HepG2 (cell line): ENCODE results near the gene EMILIN3. TPM values are rescaled to one million over a fixed set of nuclear protein-coding genes. Genes with fewer than 3 reads are reported as not detected.

Source experiments
- ATAC-seq: fragments of 200-7000 bp; cut with Tn5 transposase; 3 replicates; pipeline ENCODE4 v1.9.1; 2020; ENCODE audit warnings: mild to moderate bottlenecking, moderate library complexity
- BruUV-seq: library from RNA; stranded (reverse); fragments of 400-500 nt; replicated peaks from 2 replicates; lab custom pipeline; 2021; lab: Mats Ljungman, UMichigan
- CTCF ChIA-PET: fragments of 300-600 bp; formaldehyde crosslinking; extraction: SDS; loops from one replicate; lab custom pipeline; 2021; ENCODE audit warnings: low total read pairs, inconsistent platforms, low intra/inter-chr PET ratio; lab: Yijun Ruan, JAX
- POLR2A ChIA-PET: fragments of 350-600 bp; sonication (Branson Sonifier 250); formaldehyde crosslinking; loops from one replicate; lab custom pipeline; 2020; ENCODE audit warnings: antibody characterized with exemption, inconsistent platforms; lab: Yijun Ruan, JAX
- DNase-seq: peaks from one replicate; pipeline ENCODE4 v3.0.0-alpha.2; 2015; ENCODE audit warnings: low spot score
- FAIRE-seq: peaks from 3 replicates; lab custom pipeline; 2011; peaks lifted over from hg19 to GRCh38; lab: Jason Lieb, UNC
- H2AFZ ChIP-seq: one replicate; pipeline ENCODE4 v1.6.1; 2011; ENCODE audit warnings: low read length, inconsistent platforms
- H3K27ac ChIP-seq: fragments of 300-600 bp; 3 replicates; pipeline ENCODE4 v1.8.0; 2011; ENCODE audit warnings: mixed run types, mild to moderate bottlenecking, mixed read lengths, low read length, inconsistent platforms; ENCODE audit not compliant: insufficient read depth; ENCODE audit errors: extremely low read length
- H3K27me3 ChIP-seq, 2 experiments: fragments of 200-600 bp in 1 of 2; 2 replicates in 1 of 2; 3 replicates in 1 of 2; pipeline versions ENCODE4 v1.6.0 to v1.8.0; 2011; ENCODE audit warnings: low read length in 2 of 2, mild to moderate bottlenecking in 2 of 2, moderate library complexity in 2 of 2, inconsistent platforms in 1 of 2; ENCODE audit not compliant: insufficient read depth in 2 of 2, control insufficient read depth in 1 of 2
- H3K36me3 ChIP-seq, 2 experiments: fragments of 200-600 bp in 1 of 2; replicated peaks in 1 of 2; 2 replicates in 1 of 2; 3 replicates in 1 of 2; pipeline versions ENCODE4 v1.5.1 to v1.8.0; 2011; ENCODE audit warnings: low read length in 2 of 2, inconsistent platforms in 1 of 2; ENCODE audit not compliant: insufficient read depth in 2 of 2, control insufficient read depth in 1 of 2
- H3K4me1 ChIP-seq: 2 replicates; pipeline ENCODE4 v1.5.1; 2012; ENCODE audit warnings: low read length, inconsistent platforms; ENCODE audit not compliant: insufficient read depth
- H3K4me2 ChIP-seq: 2 replicates; pipeline ENCODE4 v1.6.0; 2011; ENCODE audit warnings: low read depth, low read length, inconsistent platforms
- H3K4me3 ChIP-seq, 3 experiments: fragments of 200-600 bp in 1 of 3; sonication (generic), shearing (Covaris generic) in 1 of 3; replicated peaks in 1 of 3; 2 replicates each; pipeline ENCODE4 v1.5.1; 2011 to 2016; ENCODE audit warnings: low read length in 3 of 3, inconsistent platforms in 2 of 3, low read depth in 2 of 3, mild to moderate bottlenecking in 2 of 3, control low read depth in 1 of 3, mixed read lengths in 1 of 3; ENCODE audit not compliant: insufficient read depth in 1 of 3
- H3K79me2 ChIP-seq: one replicate; pipeline ENCODE4 v1.6.1; 2011; ENCODE audit warnings: low read length, inconsistent platforms; ENCODE audit not compliant: insufficient read depth
- H3K9ac ChIP-seq: 2 replicates; pipeline ENCODE4 v1.6.0; 2011; ENCODE audit warnings: mild to moderate bottlenecking, low read depth, low read length, inconsistent platforms; ENCODE audit not compliant: insufficient read depth
- H3K9me3 ChIP-seq: 2 replicates; pipeline ENCODE4 v1.5.1; 2012; ENCODE audit warnings: mild to moderate bottlenecking, low read length
- H4K20me1 ChIP-seq: 2 replicates; pipeline ENCODE4 v1.6.0; 2011; ENCODE audit warnings: inconsistent platforms, mild to moderate bottlenecking, low read length, moderate library complexity; ENCODE audit not compliant: insufficient read depth
- AHR ChIP-seq: IDR thresholded peaks from 2 replicates; pipeline ENCODE4 v1.6.1; 2018; ENCODE audit warnings: missing genetic modification reagents, missing compliant biosample characterization
- CEBPG ChIP-seq: IDR thresholded peaks from 2 replicates; pipeline ENCODE4 v1.6.1; 2016
- MZF1 ChIP-seq: sonication (generic); formaldehyde crosslinking; IDR thresholded peaks from 2 replicates; pipeline ENCODE4 v1.8.1; 2023; ENCODE audit warnings: mild to moderate bottlenecking, missing genetic modification reagents, borderline replicate concordance
- NCOR1 ChIP-seq: fragments of 200-600 bp; sonication (generic); IDR thresholded peaks from 2 replicates; pipeline ENCODE4 v1.7.0; 2017; ENCODE audit warnings: antibody characterized with exemption, low read length, borderline replicate concordance
- PHF8 ChIP-seq: sonication (generic); formaldehyde crosslinking; IDR thresholded peaks from 2 replicates; pipeline ENCODE4 v1.5.0; 2020; ENCODE audit warnings: missing genetic modification reagents
- ZNF430 ChIP-seq: sonication (generic); formaldehyde crosslinking; IDR thresholded peaks from 2 replicates; pipeline ENCODE4 v1.9.0; 2021; ENCODE audit warnings: mild to moderate bottlenecking, missing genetic modification reagents
- ZNF563 ChIP-seq: sonication (generic); formaldehyde crosslinking; IDR thresholded peaks from 2 replicates; pipeline ENCODE4 v1.8.0; 2022; ENCODE audit warnings: mild to moderate bottlenecking, moderate library complexity, missing genetic modification reagents
- ZNF619 ChIP-seq: sonication (generic); formaldehyde crosslinking; IDR thresholded peaks from 2 replicates; pipeline ENCODE4 v1.4.0; 2020; ENCODE audit warnings: mild to moderate bottlenecking, missing genetic modification reagents
- ZNF839 ChIP-seq: sonication (generic); formaldehyde crosslinking; IDR thresholded peaks from 2 replicates; pipeline ENCODE4 v1.4.0; 2020; ENCODE audit warnings: missing genetic modification reagents, mild to moderate bottlenecking, borderline replicate concordance
- ZSCAN20 ChIP-seq: sonication (generic); formaldehyde crosslinking; IDR thresholded peaks from 2 replicates; pipeline ENCODE4 v1.4.0; 2020; ENCODE audit warnings: missing genetic modification reagents, mild to moderate bottlenecking, borderline replicate concordance
- WGBS: methylation state at CpG from one replicate; pipeline ENCODE4 v1.1.6; 2017; ENCODE audit warnings: low lambda C conversion rate; 5-methylcytosine and 5-hydroxymethylcytosine counted together
- in situ Hi-C: cut with HindIII; loops from 2 replicates; pipeline ENCODE4 v1.10.0; 2017; ENCODE audit warnings: low pct_unique_long_range_greater_than_20kb; ENCODE audit not compliant: extremely low pct_ligation_motif_present
- intact Hi-C: fragments of 100-400 bp; cut with micrococcal nuclease; formaldehyde crosslinking; loops from one replicate; pipeline ENCODE4 v1.10.0; 2022; ENCODE audit not compliant: unreplicated experiment
- polyA plus RNA-seq, 8 experiments: library from polyadenylated mRNA; depleted of rRNA in 3 of 8; stranded (reverse) in 7 of 8; unstranded in 1 of 8; fragments of >200 nt; fragmentation: Illumina TruSeq in 4 of 8; extraction: Trizol in 4 of 8; gene quantifications; 2 replicates each; pipeline versions ENCODE4 v1.2.1 to v1.2.3, GENCODE V29; 2011 to 2016; ENCODE audit warnings: low read depth in 4 of 8, missing spikeins in 1 of 8, mixed read lengths in 1 of 8; ENCODE audit not compliant: insufficient read depth in 1 of 8
- total RNA-seq, 5 experiments: library from RNA; depleted of rRNA; stranded (reverse); fragments of >200 nt; fragmentation: Illumina TruSeq; extraction: Trizol; gene quantifications; 2 replicates each; pipeline ENCODE4 v1.2.3, GENCODE V29; 2016; ENCODE audit warnings: low read depth in 1 of 5
- TF ChIP-seq, protein P1 (sequence below): sonication (generic); formaldehyde crosslinking; IDR thresholded peaks from 2 replicates; pipeline ENCODE4 v1.4.0; 2020; ENCODE audit warnings: missing genetic modification reagents

EMILIN3 gene
- total and polyA plus RNA-seq, 2 of the 13 experiments (the other 11 are each of a cell fraction or from before 2014, with no cell fraction given), result 0.25 to 0.29 TPM

DNA sequence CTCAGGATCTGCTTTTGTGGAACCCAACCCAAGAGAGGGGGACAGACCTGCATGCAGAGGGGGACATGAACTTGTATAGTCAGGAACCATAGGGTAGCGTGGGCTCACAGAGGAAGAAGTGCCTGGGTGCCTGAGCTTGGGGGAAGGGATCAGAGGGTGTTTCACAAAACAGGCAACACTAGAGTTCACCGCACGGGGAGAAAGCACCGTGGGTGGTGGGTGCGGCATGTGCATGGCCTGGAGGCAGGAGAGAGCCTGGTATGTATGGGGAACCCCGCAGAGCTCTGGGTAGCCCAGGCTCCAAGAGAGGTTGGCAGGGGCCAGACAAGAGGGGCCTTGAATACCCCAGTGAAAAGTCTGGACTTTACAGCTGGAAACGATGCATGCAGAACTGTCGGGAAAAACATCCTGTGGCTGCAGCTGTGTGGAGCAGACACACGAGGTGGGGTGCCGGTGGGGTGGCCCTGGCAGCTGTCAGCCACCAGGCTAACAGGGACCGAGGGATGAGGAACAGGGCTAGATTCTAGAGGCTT, 6.7 kb upstream of the EMILIN3 start (continued):
- TF ChIP-seq AHR (CRISPR knock-in tag) (no peak), ZNF619 (no peak)

GRCh38 chr20:41371371-41371770, 4.8 kb upstream of the EMILIN3 start:
- Histone ChIP-seq H3K4me1 (peaks cover 23% of the 10 kb centered on the region), H3K27ac (no peak overlapping the region), H3K9ac (no peak overlapping the region), H3K79me2 (no peaks in the 10 kb centered on the region), H3K4me3 (no peak overlapping the region), H2AFZ (no peak overlapping the region), H3K27me3 (peaks cover 17 to 49% of the 10 kb centered on the region in 2 experiments), H4K20me1 (no peaks in the 10 kb centered on the region), H3K4me2 (no peak overlapping the region), H3K9me3 (no peaks in the 10 kb centered on the region), H3K36me3 (no peaks in the 10 kb centered on the region)
- no peak for TF ChIP-seq ZNF563 (CRISPR knock-in tag)
- no peak for TF ChIP-seq PHF8 (CRISPR knock-in tag)
- TF ChIP-seq, protein P1, sequence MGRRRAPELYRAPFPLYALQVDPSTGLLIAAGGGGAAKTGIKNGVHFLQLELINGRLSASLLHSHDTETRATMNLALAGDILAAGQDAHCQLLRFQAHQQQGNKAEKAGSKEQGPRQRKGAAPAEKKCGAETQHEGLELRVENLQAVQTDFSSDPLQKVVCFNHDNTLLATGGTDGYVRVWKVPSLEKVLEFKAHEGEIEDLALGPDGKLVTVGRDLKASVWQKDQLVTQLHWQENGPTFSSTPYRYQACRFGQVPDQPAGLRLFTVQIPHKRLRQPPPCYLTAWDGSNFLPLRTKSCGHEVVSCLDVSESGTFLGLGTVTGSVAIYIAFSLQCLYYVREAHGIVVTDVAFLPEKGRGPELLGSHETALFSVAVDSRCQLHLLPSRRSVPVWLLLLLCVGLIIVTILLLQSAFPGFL, result no peak
- no peak for TF ChIP-seq ZNF430
- TF ChIP-seq MZF1 (CRISPR knock-in tag), result no peak
- TF ChIP-seq CEBPG (CRISPR knock-in tag), result no peak
- TF ChIP-seq ZSCAN20 (CRISPR knock-in tag), result no peak
- TF ChIP-seq ZNF839 (CRISPR knock-in tag), result no peak
- TF ChIP-seq NCOR1, result no peak
- DNase-seq (no peak), FAIRE-seq (no peak), ATAC-seq (no peak)
- ChIA-PET POLR2A (no interaction called here), CTCF (no interaction called here)
- in situ Hi-C loops, result no loop called here
- intact Hi-C loops, result no loop called here
- BruUV-seq, result no TSS peak
- WGBS, result 12% methylated on average over 4 of the region's 4 CpGs
